ENCODE data around the gene SLC43A2. TPM values are rescaled to one million over a fixed set of nuclear protein-coding genes. Genes with fewer than 3 reads are reported as not detected.

The SLC43A2 gene
- polyA plus RNA-seq, 1 of the 3 experiments (the other 2 are of a cell fraction), result 9.8 TPM

- ChIA-PET CTCF (no interaction called here), POLR2A (no interaction called here)
- Histone ChIP-seq H3K27ac (ENCODE audit: low read depth in 2 of 2, low read length in 1 of 2) (peak overlapping the region; percentile 40 to 67), H2AFZ (ENCODE audit: low read depth) (peak overlapping the region; percentile 53), H3F3A (replicated peaks; ENCODE audit: insufficient read depth) (peaks cover 12% of the 10 kb centered on the region), H3K4me2 (peak overlapping the region; percentile 34; the same call in 1 of the 2 replicates), H3K4me1 (ENCODE audit: control insufficient read depth in 1 of 2, insufficient read depth in 2 of 2, low read depth in 1 of 2, low read length in 1 of 2) (peaks cover 9 to 10% of the 10 kb centered on the region in 2 experiments; a peak in 1 of 4 replicates), H3K9me3 (no peaks in the 10 kb centered on the region), H3K9me2 (no peaks in the 10 kb centered on the region), H3K79me2 (ENCODE audit: insufficient read depth) (no peaks in the 10 kb centered on the region), H3K9ac (peak overlapping the region; percentile 20; the same call in 1 of the 2 replicates), H4K20me1 (ENCODE audit: insufficient read depth) (no peaks in the 10 kb centered on the region), H3K4me3 (ENCODE audit: low read depth in 2 of 2, low read length in 1 of 2) (no peak overlapping the region), H3K27me3 (ENCODE audit: insufficient read depth) (no peaks in the 10 kb centered on the region), H3K36me3 (replicated peaks in 1 of 2; ENCODE audit: control insufficient read depth in 1 of 2, insufficient read depth in 2 of 2, low read length in 1 of 2) (no peaks in the 10 kb centered on the region)
- WGBS (ENCODE audit: low lambda C conversion rate), result 96% methylated on average over 5 of the region's 6 CpGs
- TF ChIP-seq RCOR1 (IDR thresholded peaks at IDR 0.05; ENCODE audit: low read length) (no peak), FOXM1 (IDR thresholded peaks at IDR 0.05; ENCODE audit: low read depth) (no peak), EP300 (IDR thresholded peaks at IDR 0.05; ENCODE audit: borderline replicate concordance in 1 of 2, low read depth in 1 of 2, low read length in 1 of 2) (no peak)
- TF ChIP-seq, protein P1, sequence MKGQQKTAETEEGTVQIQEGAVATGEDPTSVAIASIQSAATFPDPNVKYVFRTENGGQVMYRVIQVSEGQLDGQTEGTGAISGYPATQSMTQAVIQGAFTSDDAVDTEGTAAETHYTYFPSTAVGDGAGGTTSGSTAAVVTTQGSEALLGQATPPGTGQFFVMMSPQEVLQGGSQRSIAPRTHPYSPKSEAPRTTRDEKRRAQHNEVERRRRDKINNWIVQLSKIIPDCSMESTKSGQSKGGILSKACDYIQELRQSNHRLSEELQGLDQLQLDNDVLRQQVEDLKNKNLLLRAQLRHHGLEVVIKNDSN (IDR thresholded peaks at IDR 0.05; ENCODE audit: borderline replicate concordance, low read depth), result no peak
- no peak for DNase-seq
Measured at GRCh38 chr17:1577583-1578013, 51.0 kb downstream of the SLC43A2 start.

DNA sequence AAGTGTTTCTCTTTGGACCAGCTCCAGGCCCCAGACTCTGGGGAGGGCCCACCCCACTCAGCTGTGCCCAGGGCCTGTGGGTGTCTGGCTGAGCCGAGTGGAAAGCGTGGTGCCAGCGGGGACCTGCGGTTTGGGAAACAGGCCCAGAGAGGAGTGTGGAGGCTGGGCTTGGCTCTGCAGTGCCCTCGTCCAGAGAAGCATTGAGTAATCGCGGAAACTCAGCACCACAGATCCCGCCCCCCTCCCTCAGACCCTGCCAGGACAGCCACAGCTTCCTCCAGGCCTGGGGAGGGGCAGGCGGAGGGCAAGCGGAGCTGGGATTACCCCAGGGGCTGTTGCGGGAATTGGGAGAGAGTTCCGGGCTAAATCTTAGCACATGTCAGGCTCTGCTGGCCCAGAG is 51.5 kb downstream of the SLC43A2 start:
- Histone ChIP-seq H2AFZ (ENCODE audit: low read depth) (peak overlapping the region; percentile 53), H3K4me1 (ENCODE audit: control insufficient read depth in 1 of 2, insufficient read depth in 2 of 2, low read depth in 1 of 2, low read length in 1 of 2) (peaks cover 9 to 10% of the 10 kb centered on the region in 2 experiments; a peak in 1 of 4 replicates), H3K9ac (peak overlapping the region; percentile 20; the same call in 1 of the 2 replicates), H3K79me2 (ENCODE audit: insufficient read depth) (no peaks in the 10 kb centered on the region), H3K4me2 (peak overlapping the region; percentile 34; the same call in 1 of the 2 replicates), H3K27me3 (ENCODE audit: insufficient read depth) (no peaks in the 10 kb centered on the region), H3K27ac (ENCODE audit: low read depth in 2 of 2, low read length in 1 of 2) (peak overlapping the region; percentile 40 to 67), H3K9me2 (no peaks in the 10 kb centered on the region), H3F3A (replicated peaks; ENCODE audit: insufficient read depth) (peaks cover 12% of the 10 kb centered on the region), H4K20me1 (ENCODE audit: insufficient read depth) (no peaks in the 10 kb centered on the region), H3K9me3 (no peaks in the 10 kb centered on the region), H3K36me3 (replicated peaks in 1 of 2; ENCODE audit: control insufficient read depth in 1 of 2, insufficient read depth in 2 of 2, low read length in 1 of 2) (no peaks in the 10 kb centered on the region), H3K4me3 (ENCODE audit: low read depth in 2 of 2, low read length in 1 of 2) (no peak overlapping the region)
- DNase-seq, result no peak
- WGBS (ENCODE audit: low lambda C conversion rate), result no CpG with 5 or more reads among the region's 12 CpGs
- TF ChIP-seq TCF12 (IDR thresholded peaks at IDR 0.05) (peak; percentile 52), ELF1 (IDR thresholded peaks at IDR 0.05) (peak; percentile 46; the same call in 1 of the 2 replicates), POLR2AphosphoS5 (IDR thresholded peaks at IDR 0.05; ENCODE audit: low read depth, low read length) (no peak), TAF1 (IDR thresholded peaks at IDR 0.05; ENCODE audit: borderline replicate concordance, low read depth, low read length) (no peak), EP300 (IDR thresholded peaks at IDR 0.05; ENCODE audit: borderline replicate concordance in 1 of 2, low read depth in 1 of 2, low read length in 1 of 2) (0 out of 4 replicates have a peak, but pooled peaks of 1 of the 2 experiments have one; percentile 13), NFIC (IDR thresholded peaks at IDR 0.05; ENCODE audit: borderline replicate concordance) (peak; percentile 80), RXRA (IDR thresholded peaks at IDR 0.05; ENCODE audit: borderline replicate concordance, low read depth) (no peak; the same call in 1 of the 2 replicates), MAX (IDR thresholded peaks at IDR 0.05; ENCODE audit: low read depth) (peak; percentile 44), ZBTB33 (IDR thresholded peaks at IDR 0.05; ENCODE audit: borderline replicate concordance, low read depth) (peak; percentile 67; the same call in 1 of the 2 replicates), USF2 (IDR thresholded peaks at IDR 0.05; ENCODE audit: borderline replicate concordance, low read depth, low read length) (no peak)
- TF ChIP-seq, protein P2, sequence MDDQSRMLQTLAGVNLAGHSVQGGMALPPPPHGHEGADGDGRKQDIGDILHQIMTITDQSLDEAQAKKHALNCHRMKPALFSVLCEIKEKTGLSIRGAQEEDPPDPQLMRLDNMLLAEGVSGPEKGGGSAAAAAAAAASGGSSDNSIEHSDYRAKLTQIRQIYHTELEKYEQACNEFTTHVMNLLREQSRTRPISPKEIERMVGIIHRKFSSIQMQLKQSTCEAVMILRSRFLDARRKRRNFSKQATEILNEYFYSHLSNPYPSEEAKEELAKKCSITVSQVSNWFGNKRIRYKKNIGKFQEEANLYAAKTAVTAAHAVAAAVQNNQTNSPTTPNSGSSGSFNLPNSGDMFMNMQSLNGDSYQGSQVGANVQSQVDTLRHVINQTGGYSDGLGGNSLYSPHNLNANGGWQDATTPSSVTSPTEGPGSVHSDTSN (IDR thresholded peaks at IDR 0.05), result peak; percentile 39
- ChIA-PET POLR2A (no interaction called here), CTCF (no interaction called here)

Measured in SK-N-SH (cell line).